SK-N-SH treated with all-trans-retinoic acid at 6 μM for 48 hours (cell line): ENCODE results near the gene LSAMP.

Source experiments
- ATAC-seq: fragments of 200-7000 bp; cut with Tn5 transposase; 3 replicates; pipeline ENCODE4 v1.9.1; 2020; ENCODE audit warnings: mild to moderate bottlenecking, moderate library complexity
- ARNTL ChIP-seq: fragments of 450-650 bp; formaldehyde crosslinking; IDR thresholded peaks from 2 replicates; pipeline ENCODE4 v1.5.0; 2020; ENCODE audit warnings: low read depth, mild to moderate bottlenecking, moderate library complexity, borderline replicate concordance
- GLIS3 ChIP-seq: fragments of 250-450 bp; sonication (Bioruptor Pico); IDR thresholded peaks from 2 replicates; pipeline ENCODE4 v1.5.0; 2020; ENCODE audit warnings: mild to moderate bottlenecking, moderate library complexity
- ISL1 ChIP-seq: fragments of 250-450 bp; sonication (Bioruptor Pico); IDR thresholded peaks from 2 replicates; pipeline ENCODE4 v2.1.2; 2022; ENCODE audit warnings: mild to moderate bottlenecking, moderate library complexity
- OSR1 ChIP-seq: fragments of 250-450 bp; sonication (Bioruptor Pico); IDR thresholded peaks from 2 replicates; pipeline ENCODE4 v1.8.0; 2022; ENCODE audit warnings: moderate library complexity, mild to moderate bottlenecking, inconsistent platforms
- PPARA ChIP-seq: fragments of 250-450 bp; sonication (Bioruptor Pico); IDR thresholded peaks from 2 replicates; pipeline ENCODE4 v1.5.0; 2020; ENCODE audit warnings: mild to moderate bottlenecking, borderline replicate concordance
- SNAI2 ChIP-seq: fragments of 250-450 bp; sonication (Bioruptor Pico); IDR thresholded peaks from 2 replicates; pipeline ENCODE4 v1.5.0; 2020; ENCODE audit warnings: mild to moderate bottlenecking, moderate library complexity
- TCF4 ChIP-seq: fragments of 250-450 bp; sonication (Bioruptor Pico); IDR thresholded peaks from 2 replicates; pipeline ENCODE4 v1.8.0; 2021; ENCODE audit warnings: mild to moderate bottlenecking, moderate library complexity, borderline replicate concordance
- ZC3H10 ChIP-seq: fragments of 250-450 bp; sonication (Bioruptor Pico); IDR thresholded peaks from 2 replicates; pipeline ENCODE4 v1.5.1; 2021; ENCODE audit warnings: mild to moderate bottlenecking, moderate library complexity
- ZFP3 ChIP-seq: fragments of 250-450 bp; sonication (Bioruptor Pico); IDR thresholded peaks from 2 replicates; pipeline ENCODE4 v1.5.0; 2020; ENCODE audit warnings: mild to moderate bottlenecking, moderate library complexity
- ZFP30 ChIP-seq: fragments of 450-650 bp; formaldehyde crosslinking; IDR thresholded peaks from 2 replicates; pipeline ENCODE4 v1.5.0; 2022; ENCODE audit warnings: mild to moderate bottlenecking, moderate library complexity
- ZNF565 ChIP-seq: fragments of 450-650 bp; formaldehyde crosslinking; conservative IDR thresholded peaks from 2 replicates; pipeline ENCODE4 v1.5.0; 2020; ENCODE audit warnings: low read depth, mild to moderate bottlenecking, moderate library complexity
- ZNF8 ChIP-seq: fragments of 450-650 bp; formaldehyde crosslinking; IDR thresholded peaks from 2 replicates; pipeline ENCODE4 v1.5.0; 2020; ENCODE audit warnings: mild to moderate bottlenecking, moderate library complexity
- TF ChIP-seq, protein P1 (sequence below): fragments of 250-450 bp; sonication (Bioruptor Pico); IDR thresholded peaks from 2 replicates; pipeline ENCODE4 v1.5.1; 2020; ENCODE audit warnings: low read depth, mild to moderate bottlenecking, moderate library complexity
- TF ChIP-seq, protein P2 (sequence below): fragments of 250-450 bp; sonication (Bioruptor Pico); IDR thresholded peaks from 2 replicates; pipeline ENCODE4 v1.8.0; 2021; ENCODE audit warnings: low read depth, mild to moderate bottlenecking, moderate library complexity, borderline replicate concordance
- TF ChIP-seq, protein P3 (sequence below): fragments of 250-450 bp; sonication (Bioruptor Pico); IDR thresholded peaks from 2 replicates; pipeline ENCODE4 v1.5.1; 2021; ENCODE audit warnings: mild to moderate bottlenecking, moderate library complexity
- TF ChIP-seq, protein P4 (sequence below): fragments of 250-450 bp; sonication (Bioruptor Pico); IDR thresholded peaks from 2 replicates; pipeline ENCODE4 v1.5.0; 2020; ENCODE audit warnings: mild to moderate bottlenecking, moderate library complexity
- TF ChIP-seq, protein P5 (sequence below): fragments of 250-450 bp; sonication (Bioruptor Pico); IDR thresholded peaks from 2 replicates; pipeline ENCODE4 v1.8.0; 2020; ENCODE audit warnings: mild to moderate bottlenecking, moderate library complexity, borderline replicate concordance

Gene LSAMP

DNA sequence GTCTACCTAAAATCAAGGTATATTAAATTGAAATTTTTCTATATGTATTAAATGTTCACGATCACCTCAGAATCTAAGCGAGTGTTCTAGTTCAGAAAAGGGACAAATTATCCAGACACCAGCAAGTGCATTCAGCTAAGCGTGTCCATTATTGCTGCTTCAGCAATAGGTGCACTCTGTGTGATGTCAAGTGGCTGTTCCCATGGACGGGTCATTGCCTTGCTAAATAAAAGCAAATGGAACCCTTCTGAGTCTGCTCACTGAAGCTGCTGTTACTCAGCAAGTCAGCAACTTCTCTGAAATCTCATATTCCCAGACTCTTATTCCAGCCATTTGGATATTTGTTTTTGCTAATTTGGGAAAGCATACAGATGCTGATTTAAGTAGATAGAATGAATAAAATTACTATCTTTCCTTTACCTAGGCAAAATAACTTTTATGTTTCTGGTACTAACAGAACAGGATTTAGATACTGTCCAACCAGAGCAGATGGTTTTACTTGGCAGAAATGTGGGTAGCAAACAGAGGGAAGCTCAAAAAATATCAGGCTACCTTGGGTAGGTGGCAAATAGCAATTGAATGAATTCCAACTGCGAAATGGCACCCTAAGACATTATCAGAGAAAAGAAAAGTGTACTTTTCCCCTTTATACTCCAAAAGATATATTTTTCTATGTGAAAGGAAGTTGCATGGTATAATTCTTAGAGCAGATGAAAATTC lies 415.0 kb downstream of the LSAMP start:
- TF ChIP-seq ZNF565 (no peak), ZNF8 (CRISPR knock-in tag) (no peak), ZFP30 (CRISPR knock-in tag) (no peak), ZFP3 (CRISPR knock-in tag) (no peak), ARNTL (no peak), PPARA (CRISPR knock-in tag) (no peak), ISL1 (CRISPR knock-in tag) (no peak), GLIS3 (CRISPR knock-in tag) (no peak), OSR1 (no peak), SNAI2 (CRISPR knock-in tag) (no peak), TCF4 (no peak)
- TF ChIP-seq, protein P1, sequence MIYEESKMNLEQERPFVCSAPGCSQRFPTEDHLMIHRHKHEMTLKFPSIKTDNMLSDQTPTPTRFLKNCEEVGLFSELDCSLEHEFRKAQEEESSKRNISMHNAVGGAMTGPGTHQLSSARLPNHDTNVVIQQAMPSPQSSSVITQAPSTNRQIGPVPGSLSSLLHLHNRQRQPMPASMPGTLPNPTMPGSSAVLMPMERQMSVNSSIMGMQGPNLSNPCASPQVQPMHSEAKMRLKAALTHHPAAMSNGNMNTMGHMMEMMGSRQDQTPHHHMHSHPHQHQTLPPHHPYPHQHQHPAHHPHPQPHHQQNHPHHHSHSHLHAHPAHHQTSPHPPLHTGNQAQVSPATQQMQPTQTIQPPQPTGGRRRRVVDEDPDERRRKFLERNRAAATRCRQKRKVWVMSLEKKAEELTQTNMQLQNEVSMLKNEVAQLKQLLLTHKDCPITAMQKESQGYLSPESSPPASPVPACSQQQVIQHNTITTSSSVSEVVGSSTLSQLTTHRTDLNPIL (CRISPR knock-in tag) = no peak
- TF ChIP-seq, protein P2, sequence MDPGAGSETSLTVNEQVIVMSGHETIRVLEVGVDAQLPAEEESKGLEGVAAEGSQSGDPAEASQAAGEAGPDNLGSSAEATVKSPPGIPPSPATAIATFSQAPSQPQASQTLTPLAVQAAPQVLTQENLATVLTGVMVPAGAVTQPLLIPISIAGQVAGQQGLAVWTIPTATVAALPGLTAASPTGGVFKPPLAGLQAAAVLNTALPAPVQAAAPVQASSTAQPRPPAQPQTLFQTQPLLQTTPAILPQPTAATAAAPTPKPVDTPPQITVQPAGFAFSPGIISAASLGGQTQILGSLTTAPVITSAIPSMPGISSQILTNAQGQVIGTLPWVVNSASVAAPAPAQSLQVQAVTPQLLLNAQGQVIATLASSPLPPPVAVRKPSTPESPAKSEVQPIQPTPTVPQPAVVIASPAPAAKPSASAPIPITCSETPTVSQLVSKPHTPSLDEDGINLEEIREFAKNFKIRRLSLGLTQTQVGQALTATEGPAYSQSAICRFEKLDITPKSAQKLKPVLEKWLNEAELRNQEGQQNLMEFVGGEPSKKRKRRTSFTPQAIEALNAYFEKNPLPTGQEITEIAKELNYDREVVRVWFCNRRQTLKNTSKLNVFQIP = no peak
- TF ChIP-seq, protein P3, sequence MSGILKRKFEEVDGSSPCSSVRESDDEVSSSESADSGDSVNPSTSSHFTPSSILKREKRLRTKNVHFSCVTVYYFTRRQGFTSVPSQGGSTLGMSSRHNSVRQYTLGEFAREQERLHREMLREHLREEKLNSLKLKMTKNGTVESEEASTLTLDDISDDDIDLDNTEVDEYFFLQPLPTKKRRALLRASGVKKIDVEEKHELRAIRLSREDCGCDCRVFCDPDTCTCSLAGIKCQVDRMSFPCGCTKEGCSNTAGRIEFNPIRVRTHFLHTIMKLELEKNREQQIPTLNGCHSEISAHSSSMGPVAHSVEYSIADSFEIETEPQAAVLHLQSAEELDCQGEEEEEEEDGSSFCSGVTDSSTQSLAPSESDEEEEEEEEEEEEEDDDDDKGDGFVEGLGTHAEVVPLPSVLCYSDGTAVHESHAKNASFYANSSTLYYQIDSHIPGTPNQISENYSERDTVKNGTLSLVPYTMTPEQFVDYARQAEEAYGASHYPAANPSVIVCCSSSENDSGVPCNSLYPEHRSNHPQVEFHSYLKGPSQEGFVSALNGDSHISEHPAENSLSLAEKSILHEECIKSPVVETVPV (CRISPR knock-in tag) = no peak
- TF ChIP-seq, protein P4, sequence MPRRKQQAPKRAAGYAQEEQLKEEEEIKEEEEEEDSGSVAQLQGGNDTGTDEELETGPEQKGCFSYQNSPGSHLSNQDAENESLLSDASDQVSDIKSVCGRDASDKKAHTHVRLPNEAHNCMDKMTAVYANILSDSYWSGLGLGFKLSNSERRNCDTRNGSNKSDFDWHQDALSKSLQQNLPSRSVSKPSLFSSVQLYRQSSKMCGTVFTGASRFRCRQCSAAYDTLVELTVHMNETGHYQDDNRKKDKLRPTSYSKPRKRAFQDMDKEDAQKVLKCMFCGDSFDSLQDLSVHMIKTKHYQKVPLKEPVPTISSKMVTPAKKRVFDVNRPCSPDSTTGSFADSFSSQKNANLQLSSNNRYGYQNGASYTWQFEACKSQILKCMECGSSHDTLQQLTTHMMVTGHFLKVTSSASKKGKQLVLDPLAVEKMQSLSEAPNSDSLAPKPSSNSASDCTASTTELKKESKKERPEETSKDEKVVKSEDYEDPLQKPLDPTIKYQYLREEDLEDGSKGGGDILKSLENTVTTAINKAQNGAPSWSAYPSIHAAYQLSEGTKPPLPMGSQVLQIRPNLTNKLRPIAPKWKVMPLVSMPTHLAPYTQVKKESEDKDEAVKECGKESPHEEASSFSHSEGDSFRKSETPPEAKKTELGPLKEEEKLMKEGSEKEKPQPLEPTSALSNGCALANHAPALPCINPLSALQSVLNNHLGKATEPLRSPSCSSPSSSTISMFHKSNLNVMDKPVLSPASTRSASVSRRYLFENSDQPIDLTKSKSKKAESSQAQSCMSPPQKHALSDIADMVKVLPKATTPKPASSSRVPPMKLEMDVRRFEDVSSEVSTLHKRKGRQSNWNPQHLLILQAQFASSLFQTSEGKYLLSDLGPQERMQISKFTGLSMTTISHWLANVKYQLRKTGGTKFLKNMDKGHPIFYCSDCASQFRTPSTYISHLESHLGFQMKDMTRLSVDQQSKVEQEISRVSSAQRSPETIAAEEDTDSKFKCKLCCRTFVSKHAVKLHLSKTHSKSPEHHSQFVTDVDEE (CRISPR knock-in tag) = no peak
- TF ChIP-seq, protein P5, sequence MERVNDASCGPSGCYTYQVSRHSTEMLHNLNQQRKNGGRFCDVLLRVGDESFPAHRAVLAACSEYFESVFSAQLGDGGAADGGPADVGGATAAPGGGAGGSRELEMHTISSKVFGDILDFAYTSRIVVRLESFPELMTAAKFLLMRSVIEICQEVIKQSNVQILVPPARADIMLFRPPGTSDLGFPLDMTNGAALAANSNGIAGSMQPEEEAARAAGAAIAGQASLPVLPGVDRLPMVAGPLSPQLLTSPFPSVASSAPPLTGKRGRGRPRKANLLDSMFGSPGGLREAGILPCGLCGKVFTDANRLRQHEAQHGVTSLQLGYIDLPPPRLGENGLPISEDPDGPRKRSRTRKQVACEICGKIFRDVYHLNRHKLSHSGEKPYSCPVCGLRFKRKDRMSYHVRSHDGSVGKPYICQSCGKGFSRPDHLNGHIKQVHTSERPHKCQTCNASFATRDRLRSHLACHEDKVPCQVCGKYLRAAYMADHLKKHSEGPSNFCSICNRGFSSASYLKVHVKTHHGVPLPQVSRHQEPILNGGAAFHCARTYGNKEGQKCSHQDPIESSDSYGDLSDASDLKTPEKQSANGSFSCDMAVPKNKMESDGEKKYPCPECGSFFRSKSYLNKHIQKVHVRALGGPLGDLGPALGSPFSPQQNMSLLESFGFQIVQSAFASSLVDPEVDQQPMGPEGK (CRISPR knock-in tag) = no peak
- TF ChIP-seq, all 23 proteins: peak for 0
- no peak for ATAC-seq

DNA sequence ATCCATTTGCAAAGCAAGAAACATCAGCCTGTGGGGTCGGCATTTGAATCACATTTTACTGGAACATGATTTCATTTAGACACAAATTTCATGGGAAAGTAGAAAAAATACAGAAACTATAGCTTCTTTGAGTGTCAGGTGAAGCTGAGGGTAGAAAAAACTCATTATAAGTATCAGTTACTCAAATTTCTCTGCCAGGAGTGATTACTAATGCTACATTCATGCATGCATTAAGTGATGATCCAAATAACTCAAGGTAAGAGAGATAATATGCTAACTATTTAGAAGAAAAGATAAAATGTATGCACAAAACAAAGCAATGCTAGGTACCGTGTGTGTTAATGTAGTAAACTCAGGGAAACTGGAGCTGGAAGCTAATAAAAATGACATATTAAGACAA lies 416.0 kb downstream of the LSAMP start:
- TF ChIP-seq, protein P1 (CRISPR knock-in tag) = no peak
- no peak for TF ChIP-seq ZC3H10
- no peak for TF ChIP-seq OSR1
- TF ChIP-seq, protein P5 (CRISPR knock-in tag) = no peak
- no peak for TF ChIP-seq ISL1 (CRISPR knock-in tag)
- no peak for TF ChIP-seq PPARA (CRISPR knock-in tag)
- TF ChIP-seq, protein P2 = no peak
- TF ChIP-seq SNAI2 (CRISPR knock-in tag) = no peak
- TF ChIP-seq, protein P4 (CRISPR knock-in tag) = no peak
- no peak for TF ChIP-seq ZFP30 (CRISPR knock-in tag)
- TF ChIP-seq ZNF565 = no peak
- no peak for TF ChIP-seq TCF4
- no peak; the same call in 1 of the 3 replicates for ATAC-seq
